GM12873 (cell line): ENCODE measurements around the gene IFI6.

Experiments
- TF ChIP-seq, protein P1 (sequence below): IDR thresholded peaks from 2 replicates; pipeline ENCODE4 v1.5.1; 2012; ENCODE audit warnings: low read depth, mild to moderate bottlenecking, moderate library complexity, low read length, control low read depth; ENCODE audit not compliant: insufficient read depth; ENCODE audit errors: missing control alignments

IFI6 gene

DNA sequence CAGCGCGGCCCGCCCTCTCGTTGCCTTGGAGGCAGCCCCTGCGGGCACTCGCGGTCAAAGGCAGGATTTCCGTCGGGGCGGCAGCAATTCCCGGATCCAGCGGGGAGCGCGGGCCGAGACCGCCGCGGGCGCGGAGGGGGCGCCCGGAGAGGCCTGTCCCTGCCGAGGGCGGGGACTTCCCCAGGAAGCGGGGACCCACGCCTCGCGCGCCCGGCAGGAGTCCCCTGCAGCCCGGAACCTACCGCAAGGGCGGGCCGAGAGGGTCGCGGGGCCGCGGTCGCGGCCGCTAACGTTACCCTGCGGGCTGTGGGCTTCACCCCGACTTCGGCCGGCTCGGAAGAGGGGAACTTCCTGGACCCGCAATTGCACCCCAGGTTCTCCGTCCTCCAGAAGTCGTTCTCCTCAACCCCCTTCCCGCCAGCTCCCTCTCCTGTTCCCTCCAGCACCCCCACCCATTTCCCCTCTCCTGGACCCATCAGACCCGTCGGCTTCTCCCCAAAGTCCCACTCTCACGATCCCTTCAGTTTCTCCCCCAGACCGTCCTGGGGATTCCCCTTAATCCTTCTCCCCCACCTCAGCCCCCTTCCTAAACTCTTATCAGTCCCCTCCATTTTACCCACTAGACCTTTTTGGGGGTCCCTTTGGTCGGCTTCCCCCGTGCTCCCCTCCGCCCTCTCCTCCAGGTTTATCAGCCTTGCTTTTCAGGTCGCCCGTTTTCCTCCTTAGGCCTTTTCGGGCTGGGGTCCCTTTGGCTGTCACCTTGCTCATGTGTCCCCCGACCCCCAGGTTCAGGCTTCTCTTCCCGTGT is 37.6 kb downstream of the IFI6 start:
- TF ChIP-seq, protein P1, sequence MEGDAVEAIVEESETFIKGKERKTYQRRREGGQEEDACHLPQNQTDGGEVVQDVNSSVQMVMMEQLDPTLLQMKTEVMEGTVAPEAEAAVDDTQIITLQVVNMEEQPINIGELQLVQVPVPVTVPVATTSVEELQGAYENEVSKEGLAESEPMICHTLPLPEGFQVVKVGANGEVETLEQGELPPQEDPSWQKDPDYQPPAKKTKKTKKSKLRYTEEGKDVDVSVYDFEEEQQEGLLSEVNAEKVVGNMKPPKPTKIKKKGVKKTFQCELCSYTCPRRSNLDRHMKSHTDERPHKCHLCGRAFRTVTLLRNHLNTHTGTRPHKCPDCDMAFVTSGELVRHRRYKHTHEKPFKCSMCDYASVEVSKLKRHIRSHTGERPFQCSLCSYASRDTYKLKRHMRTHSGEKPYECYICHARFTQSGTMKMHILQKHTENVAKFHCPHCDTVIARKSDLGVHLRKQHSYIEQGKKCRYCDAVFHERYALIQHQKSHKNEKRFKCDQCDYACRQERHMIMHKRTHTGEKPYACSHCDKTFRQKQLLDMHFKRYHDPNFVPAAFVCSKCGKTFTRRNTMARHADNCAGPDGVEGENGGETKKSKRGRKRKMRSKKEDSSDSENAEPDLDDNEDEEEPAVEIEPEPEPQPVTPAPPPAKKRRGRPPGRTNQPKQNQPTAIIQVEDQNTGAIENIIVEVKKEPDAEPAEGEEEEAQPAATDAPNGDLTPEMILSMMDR = no peak

DNA sequence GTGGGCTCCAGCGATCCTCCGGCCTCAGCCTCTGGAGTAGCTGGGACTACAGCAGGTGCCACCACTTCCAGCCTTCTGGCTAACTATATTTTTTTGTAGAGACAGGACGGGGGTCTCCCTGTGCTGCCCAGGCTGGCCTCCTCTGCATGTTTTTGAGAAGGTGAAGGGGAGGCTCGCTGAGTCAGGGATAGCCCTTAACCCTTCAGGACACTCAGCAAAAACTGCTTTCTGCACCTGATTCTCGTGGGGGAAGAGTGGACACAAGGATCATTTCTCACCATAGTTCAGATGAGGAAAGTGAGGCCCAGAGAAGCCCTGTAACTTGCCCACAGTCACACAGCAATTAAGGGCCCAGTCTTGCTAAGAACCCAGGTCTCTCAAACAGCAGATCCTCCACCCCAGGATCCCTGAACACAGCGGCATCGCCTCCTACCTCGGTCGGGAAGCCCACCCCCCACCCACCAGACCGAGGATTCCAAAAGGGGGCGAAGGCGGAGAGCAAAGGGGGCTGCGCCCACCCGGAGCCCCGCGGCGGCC is 38.3 kb downstream of the IFI6 start:
- TF ChIP-seq, protein P1 = no peak

DNA sequence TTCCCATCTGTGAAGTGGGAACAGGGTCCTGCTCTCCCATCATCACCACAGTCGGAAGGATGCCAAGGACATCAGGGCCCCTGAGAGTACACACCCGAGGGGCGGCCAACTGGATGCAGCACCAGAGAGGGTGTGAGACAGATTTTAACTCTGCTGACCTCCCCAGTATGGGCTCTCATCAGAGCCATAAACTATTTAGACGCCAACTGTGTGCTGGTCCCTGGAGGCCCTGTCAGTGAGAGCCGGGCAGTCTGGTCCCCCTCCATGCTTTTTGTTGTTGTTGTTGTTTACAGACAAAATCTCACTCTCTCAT is 38.7 kb downstream of the IFI6 start:
- TF ChIP-seq, protein P1 = no peak

DNA sequence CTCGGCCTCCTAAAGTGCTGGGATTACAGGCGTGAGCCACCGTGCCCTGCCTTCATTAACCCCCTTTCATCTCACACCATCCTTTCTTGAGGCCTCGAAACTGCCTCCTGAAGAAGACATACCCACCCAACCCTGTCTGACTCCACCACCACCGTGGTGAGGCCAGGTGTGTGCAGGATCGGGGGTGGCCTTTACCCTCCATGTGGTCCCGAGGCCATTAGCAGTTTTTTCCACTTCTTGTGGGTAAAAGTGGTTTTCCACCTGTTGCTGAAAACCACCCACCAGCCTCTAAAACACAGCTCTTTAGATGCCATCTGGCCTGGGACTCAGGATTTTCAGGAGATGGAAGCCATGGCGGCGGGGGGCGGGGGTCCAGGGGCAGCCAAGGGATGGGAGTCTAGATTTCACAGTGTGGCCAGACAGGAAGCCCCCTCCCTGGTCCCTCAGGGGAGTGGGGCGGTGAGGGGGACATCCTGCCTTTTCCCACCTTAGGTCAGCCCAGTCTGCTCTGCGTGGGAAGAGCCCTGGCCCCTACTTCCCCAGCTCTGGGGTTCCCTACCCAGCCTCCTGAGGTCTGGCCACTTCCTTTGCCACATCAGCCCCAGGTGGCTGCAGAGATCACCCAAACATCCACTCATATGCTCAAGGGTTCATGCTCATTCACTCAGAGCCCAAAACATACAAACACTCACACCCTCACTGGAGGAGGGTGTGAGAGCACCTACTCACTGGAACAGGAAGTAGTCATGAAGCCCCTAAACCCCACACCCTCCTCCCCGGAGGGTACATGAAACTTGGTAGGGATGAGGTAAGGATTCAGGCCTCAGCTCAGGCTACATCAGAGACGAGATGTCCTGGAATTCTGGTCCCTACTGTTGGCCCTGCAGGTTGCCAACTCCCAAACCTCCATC is 39.4 kb downstream of the IFI6 start:
- TF ChIP-seq, protein P1 = no peak

DNA sequence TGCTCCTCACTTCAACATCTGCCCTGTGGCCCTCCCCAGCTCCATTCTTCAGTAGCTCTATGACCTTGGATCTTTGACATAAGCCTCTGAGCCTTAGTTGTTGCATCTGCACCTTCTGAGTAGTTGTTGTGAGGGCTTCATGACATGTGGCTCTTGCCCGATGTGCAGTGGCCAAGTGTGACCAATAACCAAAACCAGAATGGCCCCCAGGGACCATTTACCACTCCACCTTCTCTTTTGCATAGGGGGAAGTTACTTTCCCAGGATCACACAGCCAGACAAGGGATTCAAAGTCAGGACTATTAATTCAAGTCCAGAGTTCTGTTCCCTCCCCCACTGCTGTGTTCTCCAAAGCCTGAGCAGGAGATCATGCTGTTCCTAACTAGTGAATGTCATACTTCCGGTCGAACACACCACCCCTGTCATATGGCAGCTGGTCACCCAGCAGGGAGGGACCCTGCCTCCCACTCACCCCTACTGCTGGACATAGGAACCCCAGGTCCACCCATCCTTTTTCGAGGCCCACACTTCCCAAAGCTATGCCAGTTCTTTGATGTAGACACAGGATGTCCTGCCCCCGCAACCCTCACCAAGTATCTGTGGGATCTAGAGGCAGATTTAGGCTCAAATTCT is 41.0 kb downstream of the IFI6 start:
- TF ChIP-seq, protein P1 = no peak

DNA sequence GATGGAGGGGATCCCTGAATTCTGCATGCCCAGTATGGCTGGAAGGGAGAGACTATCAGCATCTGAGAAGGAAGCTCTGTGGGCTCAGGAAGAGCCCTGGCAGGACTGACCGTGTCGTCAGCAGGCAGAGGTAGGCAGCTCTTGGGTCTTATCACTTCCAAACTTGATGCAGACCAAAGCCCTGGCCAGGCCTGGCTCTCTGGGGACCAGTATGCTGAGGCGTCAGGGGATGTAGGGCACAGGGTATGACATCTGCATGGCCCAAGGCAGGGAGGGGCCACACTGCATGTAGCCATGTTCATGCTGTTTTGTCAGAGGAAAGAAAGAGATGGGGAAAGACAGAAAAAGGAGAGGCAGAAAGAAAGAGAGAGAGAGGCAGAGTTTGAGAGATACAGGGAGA is 43.3 kb downstream of the IFI6 start:
- TF ChIP-seq, protein P1 = no peak

DNA sequence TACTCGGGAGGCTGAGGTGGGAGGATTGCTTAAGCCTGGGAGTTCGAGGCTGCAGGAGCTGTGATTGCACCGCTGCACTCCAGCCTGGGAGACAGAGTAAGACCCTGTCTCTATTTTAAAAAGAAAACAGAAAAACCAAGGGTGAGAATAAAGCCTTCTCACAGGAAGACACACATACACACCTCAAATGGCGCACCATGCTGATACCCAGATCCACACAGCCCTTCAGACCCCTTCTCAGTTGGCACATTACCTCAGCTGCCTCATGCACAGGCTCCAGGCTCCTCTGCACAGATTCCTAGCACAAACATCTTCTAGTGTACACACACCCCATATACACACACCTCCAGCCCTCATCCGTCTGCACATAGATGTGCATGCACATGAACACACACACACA is 44.9 kb downstream of the IFI6 start:
- TF ChIP-seq, protein P1 = no peak
